ENCODE measurements around the gene CACNB4. TPM values are rescaled to one million over a fixed set of nuclear protein-coding genes. Genes with fewer than 3 reads are reported as not detected.
"Not testable (repeated sequence)": the region's sequence is repeated elsewhere in the genome, so short reads cannot be mapped to it uniquely, and the experiment has no call there.

The CACNB4 gene
- total RNA-seq, 1 donor from 2014 or later = 42.4 TPM

DNA sequence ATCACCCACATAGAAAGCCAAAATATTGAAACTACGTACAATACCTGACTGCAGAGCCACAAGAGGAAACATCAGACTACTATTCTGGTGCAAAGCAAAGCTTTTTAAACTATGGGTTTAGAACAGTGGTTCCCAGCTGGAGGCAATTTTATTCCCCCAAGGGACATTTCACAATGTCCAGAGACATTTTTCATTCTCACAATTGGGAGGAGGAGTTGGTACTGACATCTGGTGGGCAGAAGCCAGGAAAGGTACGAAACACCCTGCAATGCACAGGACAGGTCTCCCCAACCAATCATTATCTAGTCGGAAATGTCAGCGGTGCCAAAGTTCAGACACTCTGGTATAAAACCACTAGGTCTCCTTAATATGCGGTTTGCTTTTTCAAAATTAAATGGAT, 182.2 kb downstream of the CACNB4 start:
- no peak for DNase-seq (ENCODE audit: low spot score in 2 of 2)
- FAIRE-seq = no peak

DNA sequence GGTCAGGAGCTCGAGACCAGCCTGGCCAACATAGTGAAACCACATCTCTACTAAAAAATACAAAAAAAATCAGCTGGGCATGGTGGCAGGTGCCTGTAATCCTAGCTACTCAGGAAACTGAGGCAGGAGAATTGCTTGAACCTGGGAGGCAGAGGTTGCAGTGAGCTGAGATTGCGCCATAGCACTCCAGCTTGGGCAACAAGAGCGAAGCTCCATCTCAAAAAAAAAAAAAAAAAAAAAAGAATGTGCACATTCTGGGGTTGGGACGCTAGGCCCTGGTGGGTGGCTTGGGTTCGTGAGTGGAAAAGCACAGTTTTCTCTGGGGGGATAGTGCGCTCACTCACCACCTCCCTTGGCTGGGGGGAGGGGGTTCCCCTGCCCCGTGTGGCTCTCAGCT, 183.2 kb downstream of the CACNB4 start:
- FAIRE-seq; DNase-seq (ENCODE audit: low spot score in 2 of 2): not testable (repeated sequence)

GRCh38 chr2:151914989-151915628, 183.7 kb downstream of the CACNB4 start:
- DNase-seq (ENCODE audit: low spot score in 2 of 2) = no peak

DNA sequence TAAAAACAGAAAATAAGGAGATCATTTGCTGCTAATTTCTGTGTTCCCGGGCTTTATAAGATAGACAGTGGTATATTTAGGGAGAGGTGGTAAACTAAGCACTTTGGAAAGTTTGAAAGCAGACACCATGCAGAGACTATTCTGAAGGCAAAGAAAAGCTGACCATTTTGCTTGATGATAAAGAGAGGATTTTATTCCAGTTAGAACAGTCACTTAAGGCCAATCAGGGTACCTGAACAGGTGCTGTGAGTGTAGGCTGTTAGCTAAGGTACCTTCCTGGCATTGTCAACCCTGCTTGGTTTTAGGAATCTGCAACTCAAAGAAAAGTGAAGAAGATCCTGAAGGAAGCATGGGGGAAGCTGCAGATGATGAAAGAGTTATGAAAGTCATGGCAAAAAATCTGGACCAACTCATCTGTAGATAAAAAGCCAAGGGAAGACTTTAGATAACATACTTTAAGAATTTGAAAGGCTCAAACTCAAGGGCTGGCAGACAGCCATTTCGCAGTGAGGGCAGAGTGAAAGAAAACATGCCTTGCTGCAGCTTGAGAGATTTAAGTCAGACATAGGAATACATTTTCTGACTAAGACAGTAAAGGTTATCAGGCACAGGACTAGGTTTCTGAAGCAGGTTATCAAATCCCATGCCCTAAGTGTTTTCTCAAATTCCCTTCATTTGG, 190.5 kb downstream of the CACNB4 start:
- FAIRE-seq (no peak), DNase-seq (ENCODE audit: low spot score in 2 of 2) (no peak)

More at GRCh38 chr2:151914989-151915628, 183.7 kb downstream of the CACNB4 start:
- no peak for FAIRE-seq

GRCh38 chr2:151907286-151908203, 191.3 kb downstream of the CACNB4 start:
- DNase-seq (ENCODE audit: low spot score in 2 of 2) (no peak), FAIRE-seq (no peak)

GRCh38 chr2:151906633-151906998, 192.2 kb downstream of the CACNB4 start:
- FAIRE-seq (no peak), DNase-seq (ENCODE audit: low spot score in 2 of 2) (no peak)

- FAIRE-seq = no peak
- DNase-seq (ENCODE audit: low spot score in 2 of 2) = no peak
Observed at GRCh38 chr2:151905963-151906632, 192.7 kb downstream of the CACNB4 start.

DNA sequence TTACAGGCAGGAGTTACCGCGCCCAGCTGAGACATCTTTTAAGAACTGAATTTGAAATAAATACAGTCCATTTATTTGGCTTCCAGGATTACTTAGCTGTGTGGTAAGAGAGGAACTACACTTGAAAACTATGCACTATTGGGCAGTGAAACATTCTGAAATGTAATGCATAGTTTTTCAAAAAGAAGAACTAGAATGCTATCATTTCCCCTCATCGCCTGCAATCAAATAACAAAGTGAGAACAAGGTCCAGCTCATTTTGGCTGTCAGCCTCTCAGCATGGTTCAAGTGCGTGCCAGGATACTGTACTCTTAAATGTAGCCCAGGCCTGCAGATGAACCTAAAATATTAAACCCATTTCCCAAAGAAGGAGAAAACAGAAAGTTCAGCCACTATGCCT, 194.0 kb downstream of the CACNB4 start:
- no peak for FAIRE-seq
- no peak for DNase-seq (ENCODE audit: low spot score in 2 of 2)

- FAIRE-seq (no peak), DNase-seq (ENCODE audit: low spot score in 2 of 2) (no peak)
Observed at GRCh38 chr2:151904021-151904420, 194.8 kb downstream of the CACNB4 start.

DNA sequence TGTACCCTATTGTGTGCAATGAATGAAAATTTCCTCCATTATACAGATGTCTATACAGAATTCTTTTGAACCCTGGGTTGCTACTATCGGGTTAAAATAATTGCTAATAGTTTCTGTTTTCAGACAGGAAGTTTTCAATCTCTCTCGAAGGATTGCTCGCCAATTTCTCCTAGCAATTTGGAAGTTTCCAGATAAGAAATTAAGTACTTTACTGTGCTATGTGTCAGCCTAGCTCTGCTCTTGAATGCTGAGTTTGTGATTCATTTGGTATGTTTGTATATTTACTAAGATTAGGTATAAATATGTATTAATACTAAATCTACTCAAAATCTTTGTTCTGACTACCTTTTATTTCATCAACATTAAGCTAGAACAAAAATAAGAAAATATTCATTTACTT, 196.0 kb downstream of the CACNB4 start:
- DNase-seq (ENCODE audit: low spot score in 2 of 2) = no peak
- no peak for FAIRE-seq

GRCh38 chr2:151900331-151900730, 198.5 kb downstream of the CACNB4 start:
- DNase-seq (ENCODE audit: low spot score in 2 of 2) = no peak

DNA sequence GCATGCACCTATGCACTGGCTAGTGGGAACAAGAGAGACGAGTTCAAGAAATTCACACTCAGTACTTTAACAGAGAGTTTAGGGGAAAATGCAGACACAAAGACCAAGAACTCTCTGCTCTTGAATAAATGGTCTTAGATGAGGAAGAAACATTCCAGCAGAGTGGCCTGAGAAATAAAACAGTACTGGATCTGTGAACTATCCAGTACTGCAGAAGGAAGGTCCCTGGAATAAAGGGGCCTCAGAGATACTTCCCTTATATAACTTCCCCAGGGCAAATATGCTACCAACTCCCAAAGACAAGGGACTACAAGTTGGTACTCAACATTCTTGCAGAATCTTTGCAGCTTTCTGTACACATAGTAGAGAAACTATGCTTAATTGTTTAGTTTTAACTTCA, 199.7 kb downstream of the CACNB4 start:
- no peak for DNase-seq (ENCODE audit: low spot score in 2 of 2)
- FAIRE-seq = no peak

More at GRCh38 chr2:151900331-151900730, 198.5 kb downstream of the CACNB4 start:
- no peak for FAIRE-seq

DNA sequence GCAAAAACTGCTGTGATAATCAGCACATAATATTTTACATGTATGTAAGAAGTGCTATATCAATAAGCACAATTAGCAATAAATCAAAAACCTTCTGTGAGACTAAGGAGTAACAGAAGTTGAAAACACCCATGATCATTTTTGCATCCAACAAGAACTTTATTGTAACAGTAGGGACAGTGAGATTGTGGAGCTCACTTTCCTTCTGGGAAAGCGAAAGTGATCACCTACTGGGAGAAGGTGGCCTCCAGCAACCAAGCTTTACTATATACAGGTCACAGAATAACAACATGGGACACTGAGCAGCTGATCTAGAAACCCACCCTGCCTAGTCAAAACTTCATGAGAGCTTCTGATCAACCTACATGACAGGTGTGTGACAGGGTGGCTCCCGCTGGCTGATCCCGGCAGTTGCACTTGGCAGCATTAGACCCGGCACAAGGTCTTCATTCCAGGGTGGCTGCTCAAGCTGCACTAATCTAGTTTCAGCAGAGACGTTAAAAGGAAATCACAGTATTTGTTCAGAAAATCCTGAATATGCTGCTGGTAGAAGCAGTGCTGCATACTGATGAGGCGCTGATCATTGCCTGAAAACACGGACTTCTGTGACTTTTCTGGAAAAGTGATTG, 207.2 kb downstream of the CACNB4 start:
- DNase-seq (ENCODE audit: low spot score in 2 of 2) (no peak), FAIRE-seq (no peak)

DNA sequence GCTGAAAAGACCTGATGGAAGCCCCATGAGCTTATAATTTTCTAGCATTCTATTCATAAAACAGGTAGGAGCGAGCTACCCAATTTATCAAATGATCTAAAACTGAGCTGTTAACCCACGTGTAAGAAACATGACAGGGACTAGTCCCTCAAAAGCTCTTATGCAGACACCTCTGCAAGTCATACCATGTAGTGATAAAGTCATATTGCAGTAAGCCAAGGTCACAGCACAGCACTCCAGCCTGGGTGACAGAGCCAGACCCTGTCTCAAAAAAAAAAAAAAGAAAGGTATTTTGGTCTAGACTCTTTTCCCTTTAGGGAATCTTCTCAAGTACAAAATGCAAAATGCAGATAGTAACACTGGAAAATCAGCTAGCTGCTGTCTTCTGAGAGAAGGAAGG, 211.7 kb downstream of the CACNB4 start:
- no peak for FAIRE-seq
- DNase-seq (ENCODE audit: low spot score in 2 of 2) = no peak

DNA sequence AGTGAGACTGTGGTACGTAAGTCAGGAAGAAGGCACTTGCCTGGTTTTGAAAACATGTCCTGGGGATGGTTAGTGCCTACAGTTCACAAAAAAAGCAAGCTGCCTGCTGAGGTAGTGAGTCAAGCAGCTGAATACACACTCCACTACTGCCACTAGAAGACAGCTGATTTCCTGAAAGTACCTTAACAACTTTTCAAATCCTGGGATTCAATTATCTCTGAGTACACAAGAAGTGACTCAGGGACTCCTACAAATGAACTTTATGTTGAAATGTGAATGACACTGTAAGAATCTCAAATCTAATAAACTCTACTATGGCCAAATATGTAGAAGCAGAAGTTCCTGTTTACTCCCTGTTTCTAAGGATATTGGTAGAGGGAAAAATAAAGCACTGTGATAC, 212.6 kb downstream of the CACNB4 start:
- FAIRE-seq = no peak
- DNase-seq (ENCODE audit: low spot score in 2 of 2) = no peak

- FAIRE-seq = no peak
- no peak for DNase-seq (ENCODE audit: low spot score in 2 of 2)
Observed at GRCh38 chr2:151882786-151883445, 215.9 kb downstream of the CACNB4 start.

DNA sequence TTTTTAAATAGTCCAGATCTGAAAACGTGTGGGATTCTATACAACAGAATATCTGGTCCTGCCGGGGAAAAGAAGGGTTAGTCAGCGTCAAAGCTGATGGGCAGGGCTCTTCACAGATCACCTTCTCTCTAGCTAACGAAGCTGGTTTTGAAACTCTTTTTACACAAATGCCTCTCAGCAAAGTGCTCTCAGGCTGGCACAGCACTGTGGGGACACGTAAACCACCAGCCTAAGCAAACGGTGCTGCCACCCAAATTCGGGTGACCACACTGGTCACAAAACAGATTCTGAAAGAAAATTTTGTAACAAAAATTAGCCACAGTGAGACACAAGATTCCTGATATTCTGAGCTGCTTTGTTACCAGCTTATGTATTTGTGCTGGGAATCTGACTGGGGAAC, 217.5 kb downstream of the CACNB4 start:
- DNase-seq (ENCODE audit: low spot score in 2 of 2) = no peak
- FAIRE-seq = no peak

DNA sequence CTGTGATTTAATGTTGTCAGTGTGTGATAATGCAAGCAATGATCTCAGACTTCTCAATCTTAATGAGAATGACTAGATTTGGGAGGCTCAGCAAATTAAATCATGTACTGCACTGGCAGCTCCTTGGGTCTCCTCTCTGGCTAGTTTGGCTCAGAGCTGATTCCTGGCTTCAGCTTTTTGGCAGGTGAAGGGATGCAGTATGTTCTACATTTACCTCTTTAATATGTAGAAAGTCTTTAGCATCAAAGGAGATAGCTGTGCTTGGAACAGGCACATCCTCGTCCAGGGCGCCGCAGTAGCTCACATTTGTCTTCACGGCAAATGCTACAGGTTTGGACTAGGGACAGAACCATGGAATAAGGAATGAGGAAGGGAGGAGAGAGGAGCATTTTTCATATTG, 218.3 kb downstream of the CACNB4 start:
- FAIRE-seq (no peak), DNase-seq (ENCODE audit: low spot score in 2 of 2) (no peak)

DNA sequence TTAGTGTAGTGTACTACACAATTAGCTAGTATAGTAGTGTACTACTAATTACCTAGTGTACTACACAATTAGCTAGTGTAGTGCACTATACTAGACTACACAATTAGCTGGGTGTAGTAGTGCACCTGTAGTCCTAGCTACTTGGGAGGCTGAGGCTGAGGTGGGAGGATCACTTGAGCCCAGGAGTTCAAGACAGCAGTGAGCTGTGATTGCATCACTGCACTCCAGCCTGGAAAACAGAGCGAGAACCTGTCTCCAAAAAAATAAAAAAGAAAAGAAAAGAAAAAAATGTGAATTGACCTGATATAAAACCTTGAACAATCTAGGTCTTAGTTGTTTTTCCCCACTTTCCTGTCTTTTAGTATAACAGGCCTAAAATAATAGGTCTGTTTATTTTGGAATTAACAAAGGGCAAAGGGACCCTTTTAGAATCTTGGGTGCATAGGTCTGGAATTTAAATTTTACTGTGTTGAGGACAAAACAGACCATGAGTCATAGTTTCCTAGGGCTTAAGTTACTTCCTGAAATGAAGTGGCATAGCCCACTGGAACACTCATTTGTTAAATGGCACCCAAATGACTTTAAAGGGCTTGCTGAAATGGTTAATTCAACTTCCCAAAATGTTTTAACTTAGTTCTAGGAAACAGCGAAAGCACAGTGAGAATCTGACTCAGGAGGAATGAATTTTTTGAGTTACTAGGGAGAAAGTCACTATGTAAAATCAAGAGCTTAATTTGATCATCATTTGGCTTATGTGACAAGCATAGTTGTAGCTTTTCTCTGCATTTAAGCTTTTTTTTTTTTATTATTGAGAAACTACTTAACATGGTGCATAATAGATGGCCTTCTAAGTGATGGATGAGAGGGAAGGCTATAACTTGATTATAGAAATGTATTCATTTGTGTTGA, 219.9 kb downstream of the CACNB4 start:
- no peak for DNase-seq (ENCODE audit: low spot score in 2 of 2)
- FAIRE-seq = no peak

All from frontal cortex (tissue), 4 donors.